HG03432 (cell line): ENCODE results near the gene SAV1.

Experiments used
- ATAC-seq: cut with Tn5 transposase; IDR thresholded peaks from one replicate; pipeline ENCODE4 v1.9.1; 2021; ENCODE audit warnings: mild to moderate bottlenecking, moderate library complexity; ENCODE audit not compliant: unreplicated experiment

The SAV1 gene

GRCh38 chr14:50610465-50610864 is 57.6 kb downstream of the SAV1 start:
- no peak for ATAC-seq

- ATAC-seq: no peak
These were observed 59.7 kb downstream of the SAV1 start for GRCh38 chr14:50608302-50608851.

DNA sequence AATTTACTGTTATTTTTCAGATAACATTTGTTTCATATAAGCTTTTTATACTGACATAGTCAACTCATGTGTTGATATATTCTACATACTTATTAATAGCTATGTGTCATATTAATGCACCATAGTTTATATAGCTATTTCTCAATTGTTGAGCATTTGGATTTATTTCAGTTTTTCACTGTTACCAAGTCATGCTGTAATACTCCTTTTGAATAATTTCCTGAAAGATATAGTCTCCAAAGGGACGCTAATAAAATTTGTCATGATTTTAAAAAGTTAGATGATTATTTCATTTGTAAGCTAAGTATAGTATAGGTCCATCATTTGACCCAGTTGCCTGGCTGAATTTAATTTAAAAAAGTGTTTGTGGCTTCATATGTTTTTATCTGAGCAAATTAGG is 60.3 kb downstream of the SAV1 start:
- ATAC-seq: no peak

DNA sequence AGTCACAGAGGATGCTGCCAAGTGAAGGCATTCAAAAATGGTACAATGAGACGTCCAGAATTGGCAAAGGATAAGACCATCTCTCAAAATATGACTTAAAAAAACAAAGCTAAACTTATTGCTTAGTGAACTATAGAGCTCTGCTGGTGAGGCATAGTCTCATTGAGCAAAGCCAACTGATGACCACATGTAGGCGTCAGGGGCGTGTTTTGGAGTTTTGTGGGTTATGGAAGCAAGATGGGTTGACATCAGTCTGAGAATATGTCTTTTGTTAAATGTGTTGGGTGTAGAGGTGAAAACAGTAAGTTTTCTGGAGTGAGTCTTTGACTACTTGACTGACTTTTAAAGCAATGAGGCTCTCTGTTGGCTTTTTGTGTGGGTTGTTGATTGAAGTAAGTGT is 60.9 kb downstream of the SAV1 start:
- no peak for ATAC-seq

- no peak for ATAC-seq
These were observed 61.6 kb downstream of the SAV1 start for GRCh38 chr14:50606468-50606867.

DNA sequence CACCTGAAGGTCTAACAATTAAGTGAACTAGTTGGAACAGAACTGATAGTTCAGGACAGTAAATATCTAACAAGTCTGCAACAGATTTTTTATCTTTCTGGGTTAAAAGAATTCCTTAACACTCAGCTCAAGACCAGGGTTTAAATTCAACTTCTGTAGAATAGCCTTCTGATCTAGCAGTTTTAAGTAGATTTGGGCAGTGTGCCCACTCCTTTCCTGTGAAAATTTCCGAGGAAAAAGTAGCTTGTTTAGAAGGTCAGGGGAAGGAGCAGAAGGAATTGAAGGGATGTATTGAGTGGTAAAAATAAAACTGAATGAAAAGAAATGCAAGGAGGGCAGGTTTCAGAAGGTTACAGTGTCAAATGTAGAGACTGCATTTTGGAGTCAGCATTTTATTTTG is 62.3 kb downstream of the SAV1 start:
- no peak for ATAC-seq

- ATAC-seq: no peak
These were observed 64.5 kb downstream of the SAV1 start for GRCh38 chr14:50603565-50603964.

DNA sequence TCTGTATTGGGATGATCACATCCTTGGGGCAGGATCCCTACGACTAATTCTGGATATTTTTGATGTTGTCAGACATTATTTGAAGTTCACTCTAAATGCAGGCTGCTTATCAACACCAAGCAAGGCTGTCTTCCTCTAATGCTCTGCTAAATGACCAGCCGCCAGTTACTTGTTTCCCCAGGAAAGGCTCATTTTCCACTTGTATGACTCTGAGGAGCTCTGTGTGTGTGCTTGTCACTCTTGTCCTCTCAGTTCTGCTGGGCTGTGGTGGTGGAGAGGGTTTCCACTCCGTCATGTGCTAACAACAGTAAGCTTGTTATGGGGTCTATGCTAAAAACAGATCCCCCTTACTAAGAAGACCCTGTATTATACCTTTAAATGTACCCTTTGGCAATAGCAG is 66.1 kb downstream of the SAV1 start:
- ATAC-seq: no peak

DNA sequence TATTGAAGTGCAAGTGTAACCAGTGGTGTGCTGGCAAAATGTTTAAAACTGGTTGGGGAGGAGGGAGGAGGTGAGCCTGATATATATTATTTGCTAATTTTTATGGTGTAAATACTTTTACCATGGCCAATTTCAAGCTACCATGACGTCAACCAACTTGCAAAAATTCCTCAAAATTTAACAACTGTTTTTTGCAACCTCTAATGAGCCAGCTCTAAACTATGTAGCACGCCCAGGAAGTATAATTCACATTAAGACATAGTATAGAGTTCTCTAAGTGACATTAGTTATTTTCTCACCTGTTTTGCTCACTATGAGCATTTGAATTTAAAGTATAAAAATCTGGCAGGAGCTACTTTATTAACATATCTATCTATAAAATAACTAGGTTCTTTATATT is 66.7 kb downstream of the SAV1 start:
- no peak for ATAC-seq

DNA sequence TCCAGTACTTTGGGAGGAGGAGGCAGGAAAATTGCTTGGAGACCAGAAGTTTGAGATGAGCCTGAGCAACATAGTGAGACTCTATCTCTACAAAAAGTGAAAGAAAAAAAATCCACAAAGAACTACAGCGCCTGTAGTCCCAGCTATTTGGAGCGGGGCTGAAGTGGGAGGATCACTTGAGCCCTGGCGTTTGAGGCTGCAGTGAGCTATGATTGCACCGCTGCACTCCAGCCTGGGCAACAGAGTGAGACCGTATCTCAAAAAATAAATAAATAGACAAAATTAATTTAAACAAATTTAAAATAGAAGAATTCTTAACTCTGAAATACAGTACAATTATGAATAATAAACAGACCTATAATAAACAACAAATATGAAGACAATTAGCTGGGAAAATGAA is 67.3 kb downstream of the SAV1 start:
- ATAC-seq: no peak

DNA sequence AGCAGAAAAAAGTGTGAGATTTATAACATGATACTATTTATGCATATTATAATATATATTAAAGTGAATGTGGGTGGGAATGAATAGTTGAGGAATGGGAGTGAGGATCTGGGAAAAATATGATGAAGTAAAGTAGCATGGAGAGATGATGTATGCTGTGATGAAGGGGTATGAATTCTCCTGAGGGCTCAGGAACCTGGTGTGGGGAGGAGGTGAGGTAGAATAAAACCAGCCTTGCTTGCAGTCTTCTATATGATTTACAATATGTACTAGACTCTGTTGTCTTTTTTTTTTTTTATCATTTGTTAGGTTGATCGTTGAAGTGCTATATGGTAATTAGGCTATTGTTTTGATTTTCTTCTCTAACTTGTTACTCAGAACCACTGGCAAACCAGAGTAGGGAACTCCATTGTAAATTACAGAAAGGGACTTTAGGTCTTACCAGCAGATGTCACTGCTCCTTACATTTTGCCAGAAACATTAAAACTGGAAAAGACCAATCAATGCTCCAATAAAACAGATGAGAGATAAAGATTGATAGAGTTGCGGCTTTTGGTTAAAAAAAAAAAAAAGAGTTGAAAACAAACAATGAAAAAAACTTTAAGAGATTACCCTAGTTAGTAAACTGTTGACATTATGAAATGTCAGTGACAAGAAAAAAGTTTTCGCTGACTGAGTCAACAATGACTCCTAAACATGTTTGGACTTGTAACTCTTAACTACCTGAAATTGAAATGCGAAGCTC is 68.2 kb downstream of the SAV1 start:
- no peak for ATAC-seq

GRCh38 chr14:50598765-50599164 is 69.3 kb downstream of the SAV1 start:
- ATAC-seq: no peak

- ATAC-seq: no peak
These were observed 73.4 kb downstream of the SAV1 start for GRCh38 chr14:50594577-50595316.

DNA sequence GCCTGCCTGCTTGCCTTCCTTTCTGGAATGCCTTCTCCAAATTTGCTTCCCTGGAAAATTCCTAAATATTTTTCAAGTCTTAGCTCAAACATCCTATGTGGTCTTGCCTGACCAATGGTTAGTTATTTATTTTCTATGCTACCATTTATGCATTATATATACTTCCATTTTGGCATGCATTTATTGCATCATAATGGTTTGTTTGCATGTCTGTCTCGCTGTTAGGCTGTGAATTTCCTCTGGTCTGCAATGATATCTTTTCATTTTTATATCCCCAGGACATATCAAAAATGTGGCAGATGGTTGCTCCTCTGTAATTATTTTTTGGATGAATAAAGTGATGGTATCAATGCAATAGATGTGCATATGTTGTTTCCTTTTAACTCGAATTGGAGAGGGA is 77.6 kb downstream of the SAV1 start:
- ATAC-seq: no peak
